Stimulated activated CD8-positive, alpha-beta memory T cell treated with anti-CD3 and anti-CD28 coated beads, Interleukin-15, amount 100 ng/mL, for 48 hours (primary cell): Measurements from ENCODE around the gene DENND4C.
"Not testable (repeated sequence)": the region's sequence is repeated elsewhere in the genome, so short reads cannot be mapped to it uniquely, and the experiment has no call there.

Experiments
- DNase-seq, 2 donors: peaks; one replicate each; pipeline ENCODE4 v3.0.0-alpha.2; 2020; ENCODE audit warnings: low read depth in 2 of 2

DENND4C gene

DNA sequence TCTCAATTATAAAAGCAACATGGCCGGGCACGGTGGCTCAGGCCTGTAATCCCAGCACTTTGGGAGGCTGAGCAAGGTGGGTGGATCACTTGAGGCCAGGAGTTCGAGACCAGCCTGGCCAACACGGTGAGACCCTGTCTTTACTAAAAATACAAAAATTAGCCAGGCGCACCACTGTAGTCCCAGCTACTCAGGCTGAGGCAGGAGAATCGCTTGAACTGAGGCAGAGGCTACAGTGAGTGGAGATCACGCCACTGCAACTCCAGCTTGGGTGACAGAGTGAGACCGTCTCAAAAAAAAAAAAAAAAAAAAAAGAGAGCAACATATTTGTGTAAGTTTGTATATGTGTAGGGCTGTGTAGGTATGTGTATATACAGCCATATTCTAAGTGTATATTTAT, 142.1 kb downstream of the DENND4C start:
- no peak for DNase-seq

DNA sequence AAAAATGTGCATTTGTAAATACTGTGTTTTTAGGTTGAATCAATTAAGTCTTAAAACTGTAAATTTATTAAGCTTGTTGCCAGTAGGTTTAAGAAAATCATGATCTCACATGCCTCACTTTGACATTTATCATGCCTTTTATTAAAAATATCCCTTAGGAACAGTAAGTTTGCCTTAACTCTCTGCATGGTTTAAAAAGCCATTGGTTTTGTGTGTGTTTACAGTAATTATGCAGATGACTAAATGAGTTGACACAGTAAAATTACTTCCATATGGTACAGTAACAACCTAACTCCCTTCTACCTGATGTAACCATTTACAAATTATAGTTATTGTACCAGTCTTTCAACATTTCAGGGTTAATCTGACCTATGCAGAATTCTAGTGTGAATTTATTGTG, 143.0 kb downstream of the DENND4C start:
- no peak for DNase-seq

DNA sequence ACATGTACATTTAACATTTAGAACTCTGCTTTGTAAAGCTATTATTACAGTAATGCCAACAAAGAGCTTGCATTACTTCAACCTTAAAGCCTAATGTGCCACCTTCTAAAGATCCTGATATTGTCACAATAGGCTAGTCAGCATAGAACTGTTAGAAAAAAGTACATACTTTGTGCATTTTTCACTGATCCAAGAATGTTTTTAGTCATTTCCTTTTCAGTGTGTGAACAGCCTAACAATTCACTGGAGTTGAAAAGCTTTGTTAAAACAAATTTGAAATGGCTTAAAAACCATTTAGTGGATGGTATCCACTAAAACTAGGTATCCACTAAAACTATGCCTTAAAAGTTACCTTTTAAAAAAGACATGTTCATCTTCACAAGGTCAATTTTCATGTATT, 145.0 kb downstream of the DENND4C start:
- DNase-seq, result no peak

DNA sequence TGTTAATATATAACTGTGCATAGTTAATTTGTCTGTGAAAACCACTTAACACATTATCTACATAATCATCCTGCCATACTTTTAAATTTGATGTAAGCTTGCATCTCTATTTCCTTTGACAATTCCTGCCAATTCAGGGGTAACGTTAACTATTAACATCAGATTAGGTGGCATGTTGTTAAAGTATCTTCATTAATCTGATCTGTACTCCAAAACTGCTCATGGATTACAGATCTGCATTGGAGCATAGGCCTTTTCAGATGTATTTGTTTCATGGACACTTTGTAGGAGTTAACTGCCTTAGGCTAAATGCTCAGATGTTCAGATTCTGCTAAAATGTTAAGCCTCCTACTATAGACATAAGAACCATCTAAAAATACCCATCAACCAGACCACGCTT, 146.4 kb downstream of the DENND4C start:
- DNase-seq, result no peak

DNA sequence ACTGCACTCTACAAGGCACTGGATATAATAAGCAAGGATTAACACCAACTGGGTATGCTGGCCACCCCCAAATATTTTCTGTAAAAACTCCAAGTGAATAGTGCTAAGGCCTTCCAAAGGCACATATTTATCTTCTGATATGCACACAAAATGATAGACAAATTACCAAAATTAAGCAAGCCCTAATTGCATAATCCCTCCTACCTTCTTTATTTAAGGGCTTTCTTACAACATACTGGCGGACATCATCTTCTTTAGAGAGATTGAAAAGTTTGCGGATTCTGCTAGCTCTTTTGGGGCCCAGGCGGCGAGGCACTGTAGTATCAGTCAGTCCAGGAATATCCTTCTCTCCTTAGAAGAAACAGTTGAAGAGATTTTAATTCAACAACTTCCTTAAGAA, 147.7 kb downstream of the DENND4C start:
- DNase-seq, result no peak

DNA sequence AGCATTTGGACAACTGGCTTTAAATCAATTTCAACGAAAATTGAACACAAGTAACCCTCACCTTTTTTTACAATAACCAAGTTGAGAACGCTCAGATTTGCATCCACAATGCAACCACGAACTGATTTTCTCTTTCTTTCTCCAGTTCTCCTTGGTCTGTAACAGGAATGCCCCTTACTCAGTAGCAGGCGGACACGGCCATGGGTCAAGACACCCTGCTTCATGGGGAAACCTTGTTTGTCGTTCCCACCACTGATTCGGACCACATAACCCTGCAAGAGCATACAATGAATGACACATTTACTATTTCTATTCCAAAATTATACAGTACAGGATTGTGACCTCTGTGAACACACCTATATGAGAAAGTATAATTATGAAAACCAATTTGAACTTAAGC, 148.2 kb downstream of the DENND4C start:
- DNase-seq, result no peak

DNA sequence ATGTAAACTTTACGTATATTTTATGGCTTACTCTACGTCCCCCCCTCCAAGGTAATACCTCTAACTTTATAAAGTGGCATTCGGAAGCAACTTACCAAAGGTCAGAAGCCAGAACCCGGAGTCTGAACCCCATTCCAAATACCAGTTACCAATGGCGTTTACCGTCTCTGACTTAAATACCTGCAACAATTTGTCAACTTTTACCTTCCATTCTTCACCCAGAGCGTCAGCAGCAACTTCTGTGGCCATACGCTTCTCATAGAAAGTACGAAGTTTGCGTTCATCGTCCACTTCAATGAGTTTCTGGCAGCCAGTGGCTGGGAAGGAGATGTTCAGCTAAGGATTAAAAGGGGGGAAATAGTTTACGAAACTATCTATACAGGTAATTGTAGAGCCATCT, 148.8 kb downstream of the DENND4C start:
- DNase-seq, result no peak

DNA sequence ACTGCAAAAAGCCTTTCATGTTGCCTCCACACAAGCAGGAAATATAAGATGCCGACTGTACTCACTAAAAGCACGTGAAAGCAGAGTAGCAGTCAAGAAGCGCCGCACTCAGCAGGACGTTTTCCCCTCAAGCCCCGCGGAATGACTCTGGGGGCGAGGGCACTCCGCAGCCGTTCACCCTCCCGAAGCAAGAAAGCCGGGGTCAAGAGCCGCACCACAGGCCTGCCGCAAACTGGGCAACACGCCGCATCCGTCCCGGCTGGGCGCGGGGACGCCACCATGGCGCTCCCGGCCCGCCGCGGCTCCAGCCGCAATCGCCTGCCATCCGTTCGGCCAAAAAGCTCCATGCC, 149.2 kb downstream of the DENND4C start:
- DNase-seq, result no peak

DNA sequence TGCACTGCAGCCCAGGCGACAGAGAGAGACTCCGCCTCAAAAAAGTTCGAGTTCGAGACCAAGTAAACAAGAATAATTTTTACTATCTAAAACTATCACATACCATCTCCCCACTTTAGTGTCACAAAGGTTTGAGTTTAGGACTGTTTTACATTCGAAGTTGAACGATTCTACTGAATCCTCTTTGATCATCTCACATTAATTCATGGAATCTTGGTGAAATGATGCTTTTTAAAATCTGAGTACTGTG, 150.3 kb downstream of the DENND4C start:
- DNase-seq, result no peak

DNA sequence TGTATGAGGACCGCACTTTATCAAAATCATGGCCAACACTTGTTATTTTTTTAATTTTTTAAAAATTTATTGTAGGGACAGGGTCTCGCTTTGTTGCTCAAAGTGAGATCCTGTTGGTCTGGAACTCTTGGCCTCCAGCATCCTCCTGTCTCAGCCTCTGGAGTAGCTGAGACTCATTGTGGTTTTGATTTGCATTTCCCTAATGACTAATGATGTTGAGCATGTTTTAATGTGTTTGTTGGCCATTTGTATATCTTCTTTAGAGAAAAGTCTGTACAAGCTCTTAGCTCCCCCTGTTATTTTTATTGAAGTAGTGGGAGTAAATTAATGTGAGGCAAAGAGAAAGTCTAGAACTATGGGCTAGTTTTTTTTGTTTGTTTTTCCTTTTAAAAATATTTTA, 151.2 kb downstream of the DENND4C start:
- DNase-seq, result no peak

DNA sequence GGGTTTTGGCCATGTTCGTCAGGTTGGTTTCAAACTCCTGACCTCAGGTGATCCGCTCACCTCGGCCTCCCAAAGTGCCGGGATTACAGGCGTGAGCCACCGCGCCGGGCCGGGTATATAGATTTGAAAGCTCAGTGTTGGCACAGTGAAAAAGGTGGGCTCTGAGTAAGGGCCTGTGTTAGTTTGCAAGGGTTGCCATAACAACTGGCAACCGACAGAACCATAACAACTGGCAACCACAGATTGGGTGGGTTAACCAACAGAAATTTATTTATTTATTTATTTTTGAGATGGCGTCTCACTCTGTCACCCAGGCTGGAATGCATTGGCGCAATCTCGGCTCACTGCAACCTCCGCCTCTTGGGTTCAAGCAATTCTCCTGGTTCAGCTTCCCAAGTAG, 154.7 kb downstream of the DENND4C start:
- DNase-seq, result not testable (repeated sequence)

DNA sequence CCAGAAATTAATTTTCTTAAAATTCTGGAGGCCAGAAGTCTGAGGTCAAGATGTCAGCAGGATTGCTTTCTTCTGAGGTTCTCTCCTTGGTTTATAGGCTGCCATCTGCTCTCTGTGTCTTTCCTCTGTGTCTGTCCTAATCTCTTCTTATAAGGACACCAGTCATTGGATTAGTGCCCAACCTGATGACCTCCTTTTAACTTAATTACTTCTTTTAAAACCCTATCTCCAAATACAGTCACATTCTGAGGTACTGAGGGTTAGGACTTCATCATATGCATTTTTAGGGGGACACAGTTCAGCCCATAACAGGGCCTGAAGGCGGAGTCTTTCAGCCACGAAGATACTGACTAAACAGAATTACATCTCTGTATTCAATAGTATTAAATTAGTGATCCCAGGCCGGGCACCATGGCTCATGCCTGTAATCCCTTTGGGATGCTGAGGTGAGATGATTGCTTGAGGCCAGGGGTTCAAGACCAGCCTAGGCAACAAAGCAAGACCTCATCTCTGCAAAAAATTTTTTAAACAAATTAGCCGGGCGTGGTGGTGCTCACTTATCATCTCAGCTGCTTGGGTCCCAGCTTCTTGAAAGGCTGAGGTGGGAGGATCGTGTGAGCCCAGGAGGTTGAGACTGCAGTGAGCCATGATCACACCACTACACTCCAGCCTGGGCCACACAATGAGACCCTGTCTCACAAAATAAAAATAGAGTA, 155.5 kb downstream of the DENND4C start:
- no peak for DNase-seq

DNA sequence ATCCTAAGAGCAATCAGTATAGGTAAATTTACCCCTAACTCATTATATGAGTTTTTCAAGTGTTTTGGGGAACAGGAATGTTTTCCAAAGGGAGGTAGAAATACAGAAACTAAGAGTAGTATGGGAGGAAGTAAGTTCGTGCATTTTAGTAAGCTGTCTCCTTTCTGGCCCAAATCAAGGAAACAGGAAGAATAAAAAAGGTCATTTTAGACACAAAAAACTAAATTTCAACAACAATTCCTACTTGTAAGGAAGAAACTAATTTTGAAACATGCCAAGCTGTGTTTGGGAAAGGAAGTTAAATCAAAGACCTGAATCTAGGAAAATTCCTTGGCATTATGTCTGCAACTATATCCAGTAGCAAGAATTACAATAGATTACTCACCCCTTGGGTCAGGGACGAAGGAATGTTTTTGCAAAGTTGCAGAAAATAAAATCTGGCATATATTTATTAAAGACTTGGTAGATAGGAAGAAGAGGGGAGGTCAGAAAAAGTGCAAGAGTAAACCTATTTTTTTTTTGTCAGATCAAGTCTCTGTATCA, 156.1 kb downstream of the DENND4C start:
- no peak for DNase-seq

DNA sequence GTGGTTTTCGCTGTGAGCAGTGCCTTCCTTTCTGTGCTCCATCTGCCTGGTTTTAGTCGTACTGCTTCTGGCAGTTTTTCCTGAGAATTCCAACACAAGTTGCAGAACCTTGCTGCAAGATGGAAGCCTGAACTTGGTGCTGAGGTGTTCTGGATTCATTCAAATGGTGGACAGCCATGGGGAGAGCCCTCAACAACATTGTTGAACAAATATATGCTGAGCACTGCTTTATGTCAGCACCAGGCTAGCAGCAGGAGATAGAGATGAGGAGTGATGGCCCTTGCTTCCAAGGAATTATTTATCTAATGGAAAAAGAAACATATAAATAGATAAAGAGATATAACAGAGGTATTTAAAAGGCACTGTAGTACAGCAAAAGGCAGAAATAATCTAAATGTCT, 156.8 kb downstream of the DENND4C start:
- DNase-seq, result no peak

DNA sequence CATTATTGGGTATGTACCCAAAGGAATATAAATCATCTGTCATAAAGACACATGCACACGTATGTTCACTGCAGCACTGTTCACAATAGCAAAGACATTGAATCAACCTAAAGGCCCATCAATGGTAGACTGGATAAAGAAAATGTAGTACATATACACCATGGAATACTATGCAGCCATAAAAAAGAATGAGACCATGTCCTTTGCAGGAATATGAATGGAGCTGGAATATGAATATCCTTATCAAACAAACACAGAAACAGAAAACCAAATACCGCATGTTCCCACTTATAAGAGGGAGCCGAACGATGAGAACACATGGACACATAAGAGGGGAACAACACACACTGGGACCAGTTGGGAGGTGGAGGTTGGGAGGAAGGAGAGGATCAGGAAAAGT, 159.0 kb downstream of the DENND4C start:
- not testable (repeated sequence) for DNase-seq

DNA sequence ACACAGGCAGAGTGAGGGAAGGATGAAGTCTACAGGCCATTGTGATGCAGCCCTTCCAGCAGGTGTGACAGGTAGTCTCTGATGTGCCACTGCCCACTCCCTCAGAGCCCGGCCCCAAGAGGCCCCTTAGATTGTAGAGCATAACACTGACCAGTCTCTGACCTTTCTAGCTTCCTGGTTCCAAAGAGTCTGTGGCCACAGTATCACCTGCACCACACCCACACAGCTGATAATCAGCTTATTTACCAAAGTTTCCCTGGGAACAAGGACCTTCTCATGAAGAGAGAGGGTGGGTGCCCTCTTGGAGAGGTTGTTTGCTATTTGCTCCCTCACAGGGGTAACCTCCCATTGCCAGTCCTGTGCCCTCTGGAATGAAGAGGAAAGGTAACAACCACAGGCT, 167.4 kb downstream of the DENND4C start:
- DNase-seq, result no peak

DNA sequence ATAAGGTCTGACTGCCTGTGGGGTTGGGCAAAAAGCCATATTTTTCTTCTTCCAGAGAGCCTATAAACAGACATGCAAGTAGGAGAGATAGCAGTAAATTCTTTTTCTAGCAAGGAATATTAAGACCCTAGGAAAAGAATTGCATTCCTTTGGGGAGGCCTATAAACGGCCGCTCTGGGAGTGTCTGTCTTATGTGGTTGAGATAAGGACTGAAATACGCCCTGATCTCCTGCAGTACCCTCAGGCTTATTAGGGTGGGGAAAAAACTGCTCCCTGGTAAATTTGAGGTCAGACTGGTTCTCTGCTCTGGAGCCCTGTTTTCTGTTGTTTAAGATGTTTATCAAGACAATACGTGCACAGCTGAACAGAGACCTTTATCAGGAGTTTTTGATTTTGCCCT, 172.7 kb downstream of the DENND4C start:
- DNase-seq, result not testable (repeated sequence)

DNA sequence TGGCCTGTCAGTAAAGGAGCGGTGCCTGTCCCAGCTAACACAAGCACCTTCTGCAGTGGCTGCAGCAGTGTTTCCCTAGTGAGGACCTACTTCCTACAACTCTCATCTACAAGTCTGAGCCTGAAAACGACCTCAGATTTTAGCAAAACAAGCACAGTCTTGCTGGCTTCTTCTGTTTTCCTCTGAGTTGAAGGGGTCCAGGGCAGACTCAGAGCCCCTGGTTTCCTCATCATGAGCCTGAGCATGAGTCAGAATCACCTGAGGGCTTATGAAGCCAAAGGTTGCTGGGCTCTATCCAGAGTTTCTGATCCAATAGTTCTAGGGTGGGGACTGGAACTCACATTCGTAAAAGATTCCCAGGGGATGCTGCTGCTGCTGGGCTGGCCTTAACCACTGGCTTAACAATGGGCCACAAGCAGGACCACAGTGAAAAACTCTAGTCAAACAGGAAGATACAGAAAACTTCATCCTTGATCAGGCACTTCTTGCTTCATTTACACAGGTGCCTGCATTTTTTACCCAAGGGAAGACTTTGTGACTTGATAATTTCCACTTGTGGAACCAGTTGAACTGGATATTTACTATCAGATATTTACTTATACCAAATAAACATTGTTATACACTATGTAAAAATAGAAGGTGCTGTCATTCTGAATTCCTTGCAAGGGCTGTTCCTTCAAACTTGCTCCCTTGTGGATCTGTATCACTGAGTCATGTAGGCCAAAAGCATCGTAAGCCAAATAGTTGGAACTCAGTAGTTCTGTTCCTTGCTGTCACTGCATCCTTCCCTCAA, 174.0 kb downstream of the DENND4C start:
- DNase-seq, result no peak

DNA sequence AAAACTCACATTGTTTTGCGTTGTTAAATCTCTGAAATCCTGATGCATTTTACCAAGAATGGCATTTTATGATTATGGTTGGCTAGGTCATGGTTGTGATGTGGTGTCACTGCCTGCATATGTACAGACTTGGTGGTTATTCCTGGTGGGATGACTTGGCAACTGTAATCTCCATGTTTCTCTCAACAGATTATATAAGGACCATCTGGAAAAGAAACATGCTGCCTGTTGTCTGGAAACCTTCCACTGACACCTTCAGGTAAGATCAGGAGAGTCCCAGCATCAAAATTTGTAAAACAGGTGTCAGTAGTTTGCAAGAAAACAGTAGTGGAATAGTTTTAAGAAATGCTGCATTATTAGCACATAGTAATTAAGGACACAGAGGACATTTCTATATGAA, 175.3 kb downstream of the DENND4C start:
- DNase-seq, result no peak

DNA sequence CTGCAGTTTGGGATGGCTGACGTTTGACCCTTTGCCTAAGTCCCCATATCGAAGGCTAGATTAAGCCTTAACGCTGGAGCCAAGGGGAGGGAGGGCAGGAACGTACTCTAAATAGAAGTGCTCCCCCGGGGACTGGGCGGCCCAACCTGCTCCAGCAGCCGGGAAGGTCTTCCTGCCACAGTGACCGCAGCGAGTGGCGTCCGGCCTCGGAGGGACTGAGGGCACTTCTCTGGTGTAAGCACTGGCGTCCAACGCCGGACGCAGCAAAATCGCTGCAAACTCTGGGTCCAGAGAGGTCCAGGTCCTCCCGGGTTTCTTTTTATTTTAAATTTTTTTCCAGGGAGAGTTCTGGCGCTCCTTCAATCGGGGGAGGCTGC, 177.8 kb downstream of the DENND4C start:
- DNase-seq, result no peak

DNA sequence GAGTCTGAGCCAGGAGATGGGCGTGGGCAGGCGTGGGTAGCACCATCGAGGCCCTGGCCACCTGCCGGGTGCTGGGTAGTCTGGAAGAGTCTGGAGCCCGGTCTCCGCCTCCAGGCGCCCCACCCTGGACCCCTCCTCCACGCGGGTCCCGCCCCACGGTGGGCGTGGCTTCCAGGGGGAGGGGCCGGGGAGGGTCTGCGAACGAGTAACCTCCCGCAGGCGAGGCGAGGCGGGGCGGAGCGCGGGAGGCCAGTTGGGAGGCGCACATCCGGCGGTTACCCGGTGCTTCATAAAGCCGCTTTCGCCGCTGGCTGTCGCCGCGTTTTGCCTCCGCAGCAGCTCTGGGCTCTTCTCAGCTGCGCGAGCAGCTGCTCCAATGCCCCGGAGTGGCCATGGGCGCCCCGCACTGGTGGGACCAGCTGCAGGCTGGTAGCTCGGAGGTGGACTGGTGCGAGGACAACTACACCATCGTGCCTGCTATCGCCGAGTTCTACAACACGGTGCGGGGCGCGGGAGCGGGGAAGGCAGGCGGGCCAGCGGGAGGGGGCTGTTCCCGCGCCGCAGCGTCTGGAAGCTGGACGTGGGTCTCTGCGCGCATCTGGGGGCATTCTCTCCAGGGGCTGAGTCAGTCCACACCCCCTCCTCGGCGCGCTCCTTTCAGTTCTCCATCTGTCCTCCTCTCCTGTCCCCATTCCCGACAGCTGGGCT, 178.4 kb downstream of the DENND4C start, which contains the start of gene ACER2:
TSS of gene ACER2 (plus strand) at position 317 of the 708 bp plus-strand sequence. CDS start at position 393, 76 bp downstream.
- peak; percentile 89 to 92 for DNase-seq

DNA sequence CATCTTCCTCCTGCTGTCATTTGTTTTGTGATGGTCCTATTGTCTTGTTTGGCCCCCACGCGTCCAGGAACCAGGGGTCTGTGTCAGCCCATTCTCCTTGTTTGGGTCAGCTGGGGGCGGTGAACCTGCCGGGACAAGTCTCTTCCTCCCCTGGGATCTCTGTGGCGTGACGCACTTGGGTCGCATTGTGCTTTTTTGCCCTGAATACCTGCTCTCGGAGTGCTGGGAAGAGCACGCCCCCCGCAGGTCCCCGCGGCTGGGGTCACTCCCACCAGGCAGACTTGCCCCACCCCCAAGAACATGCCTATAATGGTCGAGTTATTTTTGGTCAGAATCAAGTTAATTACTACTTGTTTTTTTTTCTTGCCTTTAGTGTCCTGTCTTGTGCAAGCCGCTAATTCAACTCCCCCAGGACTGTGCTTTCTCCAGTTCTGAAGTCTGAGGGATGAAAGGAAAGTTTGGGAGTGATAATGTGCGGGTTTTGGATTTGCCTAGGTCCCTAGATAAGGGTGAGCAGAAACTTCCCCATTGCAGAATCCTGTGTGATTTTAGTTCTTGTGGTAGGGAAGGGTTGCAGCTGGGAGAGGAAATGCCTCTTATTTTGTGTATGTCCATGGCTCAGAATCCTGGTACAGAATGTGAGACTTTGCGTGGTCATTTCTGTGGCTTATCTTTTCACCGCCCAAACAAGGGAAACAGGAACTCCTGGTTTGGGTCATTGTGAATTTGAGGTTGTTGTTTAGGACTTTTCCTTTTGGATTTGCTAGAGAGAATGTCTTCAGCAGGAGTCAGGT, 179.1 kb downstream of the DENND4C start:
- DNase-seq, result no peak
